ENCODE measurements around the gene EXOSC9. TPM values are rescaled to one million over a fixed set of nuclear protein-coding genes. Genes with fewer than 3 reads are reported as not detected.
"Not testable (repeated sequence)": the region's sequence is repeated elsewhere in the genome, so short reads cannot be mapped to it uniquely, and the experiment has no call there.

The EXOSC9 gene, protein sequence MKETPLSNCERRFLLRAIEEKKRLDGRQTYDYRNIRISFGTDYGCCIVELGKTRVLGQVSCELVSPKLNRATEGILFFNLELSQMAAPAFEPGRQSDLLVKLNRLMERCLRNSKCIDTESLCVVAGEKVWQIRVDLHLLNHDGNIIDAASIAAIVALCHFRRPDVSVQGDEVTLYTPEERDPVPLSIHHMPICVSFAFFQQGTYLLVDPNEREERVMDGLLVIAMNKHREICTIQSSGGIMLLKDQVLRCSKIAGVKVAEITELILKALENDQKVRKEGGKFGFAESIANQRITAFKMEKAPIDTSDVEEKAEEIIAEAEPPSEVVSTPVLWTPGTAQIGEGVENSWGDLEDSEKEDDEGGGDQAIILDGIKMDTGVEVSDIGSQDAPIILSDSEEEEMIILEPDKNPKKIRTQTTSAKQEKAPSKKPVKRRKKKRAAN
- total RNA-seq (2021; fragmentation: NEBNext Ultra II Directional; extraction: Animal tissue kit (Norgen Biotek cat#: 25700)) = 10 to 100 TPM; 30.5 to 57.2 (median 49.4) TPM
- long read RNA-seq, transcript EXOSC9-201 (12 exons, 1,481 nt) = major isoform, 17 of 47 reads
- long read RNA-seq, transcript EXOSC9-202 (13 exons, 1,529 nt) = minor isoform, 6 of 47 reads
- long read RNA-seq, partial matches to known transcripts = 13 of 47 reads
- long read RNA-seq, other reads (novel, unspliced or antisense) = 11 of 47 reads

DNA sequence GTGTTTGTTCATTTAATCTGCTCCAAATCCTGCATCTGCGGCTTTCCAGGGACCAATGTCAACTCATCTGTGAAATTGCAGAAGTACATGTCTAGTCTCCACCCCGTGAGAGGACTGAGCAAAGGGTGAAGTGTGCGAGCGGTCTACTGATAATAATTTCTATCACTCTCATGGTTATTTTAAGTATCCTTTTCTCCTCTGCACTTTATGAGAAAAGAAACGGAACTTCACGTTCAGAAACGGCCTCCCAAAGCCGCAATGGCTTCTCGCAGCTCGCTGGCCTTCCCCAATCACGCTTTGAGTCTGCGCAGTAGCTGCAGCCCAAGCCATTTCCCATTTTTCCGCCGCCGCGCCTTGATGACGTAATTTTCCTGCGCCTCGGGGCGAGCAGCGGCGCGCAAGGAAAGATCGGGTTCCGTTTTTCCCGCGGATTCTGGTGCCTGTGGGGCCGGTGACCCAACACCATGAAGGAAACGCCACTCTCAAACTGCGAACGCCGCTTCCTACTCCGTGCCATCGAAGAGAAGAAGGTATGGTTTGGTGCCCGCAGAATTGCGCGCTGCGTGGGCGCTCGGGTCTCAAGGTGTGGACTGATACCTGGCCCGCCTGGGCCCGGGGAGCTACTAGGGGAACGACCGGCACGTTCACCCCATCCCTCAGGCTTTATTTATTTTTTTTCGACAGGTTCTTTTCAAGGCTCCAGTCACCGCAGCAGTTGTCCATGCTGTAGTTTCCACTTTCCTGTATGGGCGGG lies at the start of gene EXOSC9:
TSS of gene EXOSC9 (plus strand) at position 363 of the 754 bp plus-strand sequence. CDS start at position 465, 102 bp downstream.
- TF ChIP-seq, protein P1, sequence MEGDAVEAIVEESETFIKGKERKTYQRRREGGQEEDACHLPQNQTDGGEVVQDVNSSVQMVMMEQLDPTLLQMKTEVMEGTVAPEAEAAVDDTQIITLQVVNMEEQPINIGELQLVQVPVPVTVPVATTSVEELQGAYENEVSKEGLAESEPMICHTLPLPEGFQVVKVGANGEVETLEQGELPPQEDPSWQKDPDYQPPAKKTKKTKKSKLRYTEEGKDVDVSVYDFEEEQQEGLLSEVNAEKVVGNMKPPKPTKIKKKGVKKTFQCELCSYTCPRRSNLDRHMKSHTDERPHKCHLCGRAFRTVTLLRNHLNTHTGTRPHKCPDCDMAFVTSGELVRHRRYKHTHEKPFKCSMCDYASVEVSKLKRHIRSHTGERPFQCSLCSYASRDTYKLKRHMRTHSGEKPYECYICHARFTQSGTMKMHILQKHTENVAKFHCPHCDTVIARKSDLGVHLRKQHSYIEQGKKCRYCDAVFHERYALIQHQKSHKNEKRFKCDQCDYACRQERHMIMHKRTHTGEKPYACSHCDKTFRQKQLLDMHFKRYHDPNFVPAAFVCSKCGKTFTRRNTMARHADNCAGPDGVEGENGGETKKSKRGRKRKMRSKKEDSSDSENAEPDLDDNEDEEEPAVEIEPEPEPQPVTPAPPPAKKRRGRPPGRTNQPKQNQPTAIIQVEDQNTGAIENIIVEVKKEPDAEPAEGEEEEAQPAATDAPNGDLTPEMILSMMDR (IDR thresholded peaks at IDR 0.05) = no peak
- DNase-seq = peak; percentile 94
- peaks cover 31% of the 10 kb centered on the region for H3K36me3 Mint-ChIP-seq (ENCODE audit: low read depth)
- peaks cover 3% of the 10 kb centered on the region; the same call in 1 of the 2 replicates for H3K27me3 Mint-ChIP-seq (ENCODE audit: insufficient read depth)
- peak within 1 kb of the TSS; percentile 91 for H3K27ac Mint-ChIP-seq
- peak within 1 kb of the TSS; percentile 96 for H3K4me3 Mint-ChIP-seq
- H3K4me1 Mint-ChIP-seq (ENCODE audit: low read depth) = peaks cover 57% of the 10 kb centered on the region
- no peaks in the 10 kb centered on the region for H3K9me3 Mint-ChIP-seq

DNA sequence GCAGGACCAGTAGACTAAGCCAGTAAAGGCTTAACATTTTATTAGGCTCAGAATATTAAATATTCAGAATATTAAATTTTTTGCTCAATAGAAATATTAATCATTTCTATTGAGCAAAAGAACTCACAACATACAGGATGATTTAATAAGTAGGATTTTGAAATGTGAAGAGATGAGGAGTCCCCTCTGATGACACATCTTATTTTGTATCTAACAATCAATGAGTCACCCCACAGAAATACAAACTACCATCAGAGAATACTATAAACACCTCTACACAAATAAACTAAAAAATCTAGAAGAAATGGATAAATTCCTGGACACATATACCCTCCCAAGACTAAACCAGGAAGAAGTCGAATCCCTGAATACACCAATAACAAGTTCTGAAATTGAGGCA lies 49.0 kb upstream of the EXOSC9 start:
- peak; percentile 39 for DNase-seq
- H3K27ac Mint-ChIP-seq; H3K9me3 Mint-ChIP-seq; H3K36me3 Mint-ChIP-seq (ENCODE audit: low read depth); H3K27me3 Mint-ChIP-seq (ENCODE audit: insufficient read depth): not testable (repeated sequence)
- peaks cover 27% of the 10 kb centered on the region for H3K4me1 Mint-ChIP-seq (ENCODE audit: low read depth)
- peak overlapping the region; percentile 24; the same call in 1 of the 2 replicates for H3K4me3 Mint-ChIP-seq

DNA sequence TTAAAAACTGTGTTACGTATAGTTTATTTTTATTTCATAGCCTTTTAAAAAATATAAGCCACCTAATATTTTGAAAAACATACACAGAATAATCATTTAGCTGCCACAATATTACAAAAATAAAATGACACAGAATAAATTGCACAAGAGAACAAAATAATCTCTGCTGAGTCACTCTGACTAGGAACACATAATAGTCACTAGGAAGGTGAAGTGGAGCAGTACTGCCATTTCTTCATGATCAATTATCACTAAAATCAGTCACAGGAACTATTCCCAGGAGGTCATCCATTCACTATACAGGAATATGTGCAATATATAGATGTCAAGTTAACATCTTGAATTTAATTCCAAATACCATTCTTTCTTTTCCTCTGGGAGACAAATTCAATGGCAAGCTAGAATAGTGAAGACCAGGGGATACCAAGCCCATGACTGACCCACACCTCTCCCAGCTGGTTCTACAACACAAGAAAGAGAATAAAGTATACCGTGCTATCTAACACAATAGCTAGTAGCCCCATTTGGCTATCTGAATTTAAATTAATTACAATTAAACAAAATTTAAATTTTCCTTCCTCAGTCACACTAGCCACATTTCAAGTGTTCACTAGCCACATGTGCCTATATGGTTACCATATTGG lies 42.1 kb upstream of the EXOSC9 start:
- peaks cover 4% of the 10 kb centered on the region; the same call in 1 of the 2 replicates for H3K36me3 Mint-ChIP-seq (ENCODE audit: low read depth)
- H3K27me3 Mint-ChIP-seq (ENCODE audit: insufficient read depth) = no peaks in the 10 kb centered on the region; the same call in 1 of the 2 replicates
- peak overlapping the region; percentile 48 for H3K27ac Mint-ChIP-seq
- no peak overlapping the region for H3K4me3 Mint-ChIP-seq
- TF ChIP-seq, protein P1 (IDR thresholded peaks at IDR 0.05) = no peak
- DNase-seq = peak; percentile 17
- H3K4me1 Mint-ChIP-seq (ENCODE audit: low read depth) = peaks cover 20% of the 10 kb centered on the region
- no peaks in the 10 kb centered on the region for H3K9me3 Mint-ChIP-seq

DNA sequence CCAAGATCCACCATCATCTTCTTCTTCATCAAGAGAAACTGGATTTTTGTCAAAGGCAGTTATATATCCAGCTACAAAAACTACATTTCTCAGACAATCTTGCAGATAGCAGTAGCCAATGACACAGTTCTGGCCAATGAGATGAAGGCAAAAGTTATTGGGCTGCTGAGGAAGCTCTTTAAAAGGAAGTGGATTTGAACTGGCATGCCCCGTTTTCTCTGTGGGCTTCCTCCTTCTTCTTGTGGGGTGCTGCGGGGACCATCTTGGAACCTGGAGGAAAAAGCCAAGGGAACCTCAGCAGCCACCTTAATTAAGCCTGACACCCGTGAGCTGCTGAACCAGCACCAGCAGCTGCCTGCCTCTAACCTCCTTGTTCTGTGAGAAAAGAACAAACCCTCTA lies 40.9 kb upstream of the EXOSC9 start:
- H3K36me3 Mint-ChIP-seq (ENCODE audit: low read depth) = peaks cover 4% of the 10 kb centered on the region; the same call in 1 of the 2 replicates
- peaks cover 5% of the 10 kb centered on the region for H3K27me3 Mint-ChIP-seq (ENCODE audit: insufficient read depth)
- TF ChIP-seq, protein P1 (IDR thresholded peaks at IDR 0.05) = no peak

DNA sequence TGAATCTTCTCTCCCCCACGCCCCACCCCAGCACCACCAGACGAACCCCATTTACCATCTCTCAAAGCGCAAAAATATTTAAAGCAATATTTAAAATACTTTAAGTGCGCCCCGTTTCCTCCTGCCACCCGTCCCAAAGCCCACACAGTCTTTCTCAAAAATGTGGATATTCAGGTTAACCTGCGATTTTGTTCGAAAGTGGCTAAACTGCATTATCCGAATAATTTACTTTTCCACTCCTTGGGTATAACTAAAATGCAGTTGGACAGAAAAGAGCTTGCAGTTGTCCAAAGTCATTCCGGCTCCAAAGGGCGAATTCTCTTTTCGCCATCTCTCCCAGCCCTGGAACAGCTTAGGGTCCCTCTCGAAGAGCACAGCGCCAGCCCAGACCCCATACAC lies 36.8 kb upstream of the EXOSC9 start:
- H3K27ac Mint-ChIP-seq = no peak overlapping the region
- TF ChIP-seq, protein P1 (IDR thresholded peaks at IDR 0.05) = no peak

More for the DNA sequence above, 40.9 kb upstream of the EXOSC9 start:
- DNase-seq = no peak
- Mint-ChIP-seq H3K4me1 (ENCODE audit: low read depth) (peaks cover 26% of the 10 kb centered on the region), H3K27ac (no peak overlapping the region), H3K4me3 (no peak overlapping the region), H3K9me3 (no peaks in the 10 kb centered on the region)

More for the DNA sequence above, 36.8 kb upstream of the EXOSC9 start:
- Mint-ChIP-seq H3K4me3 (peak overlapping the region; percentile 86), H3K27me3 (ENCODE audit: insufficient read depth) (peaks cover 5% of the 10 kb centered on the region), H3K4me1 (ENCODE audit: low read depth) (peaks cover 13% of the 10 kb centered on the region), H3K36me3 (ENCODE audit: low read depth) (no peaks in the 10 kb centered on the region), H3K9me3 (no peaks in the 10 kb centered on the region)
- no peak for DNase-seq
